Fibroblast of pulmonary artery (primary cell): Measurements from ENCODE around the gene LTBP1.
A peak's percentile ranks its signal among the peaks of the same experiment; 100 is the strongest.

Source experiments
- DNase-seq: peaks from one replicate; pipeline ENCODE4 v3.0.0-alpha.2; 2010; ENCODE audit warnings: low read depth
- H3K4me3 ChIP-seq: replicated peaks from 2 replicates; pipeline ENCODE4 v1.5.1; 2011; ENCODE audit warnings: low read depth, mild to moderate bottlenecking, control low read depth, low read length, moderate library complexity
- TF ChIP-seq, protein P1 (sequence below): IDR thresholded peaks from 2 replicates; pipeline ENCODE4 v1.5.1; 2011; ENCODE audit warnings: mild to moderate bottlenecking, control low read depth, low read length, inconsistent platforms; ENCODE audit errors: missing control alignments

The LTBP1 gene

DNA sequence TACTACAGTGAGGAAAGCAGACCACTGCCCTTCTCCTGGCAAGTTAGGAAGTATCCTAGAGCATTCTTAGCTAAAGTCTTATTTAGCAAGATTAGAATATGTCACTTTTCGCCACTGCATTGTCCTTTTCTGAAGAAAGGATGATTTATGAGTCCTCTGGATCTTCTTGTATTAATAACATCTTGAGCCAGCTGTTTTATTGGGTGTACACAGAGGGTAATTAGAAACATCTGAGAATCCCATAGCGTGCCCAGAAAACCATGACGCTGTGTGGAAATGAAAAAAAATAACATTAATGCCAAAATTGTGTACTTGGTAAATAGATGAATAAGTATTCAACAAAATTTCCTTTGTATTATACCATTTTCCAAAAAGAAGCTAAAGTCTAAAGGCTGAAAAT is 198.7 kb downstream of the LTBP1 start:
- TF ChIP-seq, protein P1, sequence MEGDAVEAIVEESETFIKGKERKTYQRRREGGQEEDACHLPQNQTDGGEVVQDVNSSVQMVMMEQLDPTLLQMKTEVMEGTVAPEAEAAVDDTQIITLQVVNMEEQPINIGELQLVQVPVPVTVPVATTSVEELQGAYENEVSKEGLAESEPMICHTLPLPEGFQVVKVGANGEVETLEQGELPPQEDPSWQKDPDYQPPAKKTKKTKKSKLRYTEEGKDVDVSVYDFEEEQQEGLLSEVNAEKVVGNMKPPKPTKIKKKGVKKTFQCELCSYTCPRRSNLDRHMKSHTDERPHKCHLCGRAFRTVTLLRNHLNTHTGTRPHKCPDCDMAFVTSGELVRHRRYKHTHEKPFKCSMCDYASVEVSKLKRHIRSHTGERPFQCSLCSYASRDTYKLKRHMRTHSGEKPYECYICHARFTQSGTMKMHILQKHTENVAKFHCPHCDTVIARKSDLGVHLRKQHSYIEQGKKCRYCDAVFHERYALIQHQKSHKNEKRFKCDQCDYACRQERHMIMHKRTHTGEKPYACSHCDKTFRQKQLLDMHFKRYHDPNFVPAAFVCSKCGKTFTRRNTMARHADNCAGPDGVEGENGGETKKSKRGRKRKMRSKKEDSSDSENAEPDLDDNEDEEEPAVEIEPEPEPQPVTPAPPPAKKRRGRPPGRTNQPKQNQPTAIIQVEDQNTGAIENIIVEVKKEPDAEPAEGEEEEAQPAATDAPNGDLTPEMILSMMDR = no peak
- no peak overlapping the region for H3K4me3 ChIP-seq
- peak; percentile 38 for DNase-seq

DNA sequence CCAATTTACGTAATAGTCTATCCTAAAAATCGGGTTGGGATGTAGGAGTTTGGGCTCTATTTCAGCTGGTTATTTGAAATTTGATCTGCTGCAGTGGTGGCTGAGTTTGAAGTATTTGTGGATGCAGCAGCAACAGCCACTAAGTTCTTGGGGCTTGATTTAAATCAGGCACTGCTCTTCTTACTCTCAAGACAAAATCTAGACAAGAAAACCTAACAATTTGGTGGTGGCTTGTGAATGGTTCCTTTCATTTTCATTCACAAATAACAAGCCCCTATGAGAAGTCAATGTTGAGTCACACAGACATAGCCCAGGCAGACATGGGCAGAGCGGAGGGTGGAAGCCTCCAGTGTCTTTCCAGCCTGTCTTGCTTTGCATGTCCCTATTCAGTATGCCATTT is 199.3 kb downstream of the LTBP1 start:
- peak overlapping the region; percentile 1 for H3K4me3 ChIP-seq
- TF ChIP-seq, protein P1 = no peak
- DNase-seq = peak; percentile 47

DNA sequence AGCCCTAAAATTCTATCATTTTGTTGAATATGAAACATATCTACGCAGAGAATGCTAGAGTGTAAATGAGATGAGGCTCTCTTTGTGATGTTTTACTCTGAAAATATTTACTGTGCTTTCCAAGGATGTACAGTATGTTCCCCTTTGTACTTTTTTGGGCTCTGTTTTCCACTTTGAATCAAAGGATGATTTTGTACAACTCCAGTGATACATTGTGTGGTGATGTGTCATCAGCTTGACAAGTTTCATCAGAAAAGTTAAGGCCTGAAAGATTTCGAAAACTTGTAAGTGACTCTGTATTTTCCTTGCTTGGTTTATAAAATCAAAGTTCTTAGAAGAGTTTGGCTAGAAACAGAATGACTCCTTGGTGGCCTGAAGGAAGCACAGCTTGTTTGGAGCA is 206.3 kb downstream of the LTBP1 start:
- peak; percentile 82 for DNase-seq
- TF ChIP-seq, protein P1 = no peak
- no peak overlapping the region for H3K4me3 ChIP-seq

DNA sequence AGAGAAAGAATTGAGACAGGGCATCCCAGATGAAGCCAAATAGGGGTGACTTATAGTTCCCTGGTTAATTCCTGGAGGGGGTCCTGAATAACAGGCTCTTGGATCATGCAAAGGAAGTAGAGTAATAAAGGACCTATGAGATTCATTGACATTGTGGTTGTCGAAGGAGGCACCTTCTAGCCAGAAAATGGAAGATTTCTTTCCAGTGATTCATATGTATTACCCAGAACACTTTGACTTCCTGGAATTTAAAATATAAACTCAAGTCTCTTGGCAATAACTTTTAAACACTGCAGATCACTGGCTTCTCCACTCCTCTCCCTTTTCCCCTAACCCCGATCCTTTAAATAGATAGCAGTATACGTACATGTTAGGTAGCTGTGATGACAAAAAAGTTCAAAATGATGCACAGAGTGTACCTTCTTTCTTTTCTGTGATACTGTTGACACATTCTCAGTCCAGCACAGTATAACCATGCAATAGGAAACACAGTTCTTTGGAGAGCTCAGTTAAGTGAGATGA is 211.8 kb downstream of the LTBP1 start:
- TF ChIP-seq, protein P1 = no peak
- peak overlapping the region; percentile 2 for H3K4me3 ChIP-seq
- DNase-seq = peak; percentile 91

DNA sequence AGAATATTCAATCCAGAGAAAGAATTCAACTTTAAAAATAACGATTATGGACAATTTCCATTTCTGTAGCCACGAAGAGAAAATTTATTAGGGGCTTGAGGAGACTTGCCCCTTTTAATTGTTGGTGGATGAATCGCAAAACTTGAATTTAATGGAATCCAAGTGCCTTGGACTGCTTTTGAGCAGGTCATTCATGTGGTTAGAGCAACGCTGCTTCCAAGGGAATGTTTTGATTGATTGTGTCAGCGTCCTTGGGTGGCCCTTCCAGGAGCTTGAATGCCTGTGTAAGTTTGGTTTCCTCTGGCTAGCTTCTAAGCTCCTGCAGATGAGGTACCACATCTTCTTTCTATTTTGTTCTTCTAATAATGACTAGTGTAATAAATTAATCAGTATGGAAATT is 213.4 kb downstream of the LTBP1 start:
- TF ChIP-seq, protein P1 = no peak
- DNase-seq = peak; percentile 46
- no peak overlapping the region for H3K4me3 ChIP-seq

DNA sequence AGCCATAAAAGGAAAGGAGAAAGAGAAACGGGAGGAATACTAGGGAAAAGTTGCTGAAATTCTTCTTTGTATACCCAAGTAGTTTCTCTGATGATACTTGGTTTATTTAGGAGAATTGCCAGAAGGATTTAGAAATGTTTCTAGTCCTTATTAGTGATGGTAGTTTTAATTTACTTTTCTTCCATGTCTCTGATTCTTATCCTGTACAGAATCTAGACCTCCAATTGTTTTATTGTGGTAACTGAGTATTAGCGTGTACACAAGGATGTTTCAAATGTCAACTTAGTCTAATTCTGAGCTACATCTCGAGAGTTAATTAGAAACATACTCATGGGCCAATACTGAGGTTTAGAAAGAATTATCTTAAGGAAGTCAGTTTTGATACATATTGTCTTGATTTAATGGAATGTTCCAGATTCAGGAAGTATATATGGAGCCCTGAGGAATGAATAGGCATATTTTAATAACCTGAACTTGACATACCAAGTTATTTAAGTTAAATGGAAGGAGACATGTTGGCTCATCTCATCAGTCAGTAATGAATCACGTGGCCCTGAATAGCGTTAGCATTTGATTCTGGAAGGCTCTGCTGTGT is 219.6 kb downstream of the LTBP1 start:
- H3K4me3 ChIP-seq = peak overlapping the region; percentile 21
- TF ChIP-seq, protein P1 = no peak
- peak; percentile 82 for DNase-seq
